Keratinocyte (primary cell): ENCODE measurements around the gene BFSP2. TPM values are rescaled to one million over a fixed set of nuclear protein-coding genes. Genes with fewer than 3 reads are reported as not detected.

Experiments used
- DNase-seq: peaks from one replicate; pipeline ENCODE4 v3.0.0-alpha.2; 2011; ENCODE audit warnings: low read depth, missing footprints, low spot score
- FAIRE-seq: peaks from 2 replicates; lab custom pipeline; 2011; peaks lifted over from hg19 to GRCh38; lab: Jason Lieb, UNC
- H2AFZ ChIP-seq: 2 replicates; pipeline ENCODE4 v1.6.0; 2012; ENCODE audit warnings: low read length, control low read depth, inconsistent platforms; ENCODE audit not compliant: control insufficient read depth
- H3K27ac ChIP-seq: 2 replicates; pipeline ENCODE4 v1.5.1; 2011; ENCODE audit warnings: low read length; ENCODE audit not compliant: control insufficient read depth, insufficient read depth
- H3K27me3 ChIP-seq: 3 replicates; pipeline ENCODE4 v1.6.0; 2011; ENCODE audit warnings: low read length; ENCODE audit not compliant: control insufficient read depth, insufficient read depth; ENCODE audit errors: extremely low read depth
- H3K36me3 ChIP-seq, 2 experiments: 2 replicates in 1 of 2; 3 replicates in 1 of 2; pipeline ENCODE4 v1.5.1; 2011; ENCODE audit warnings: low read length in 2 of 2, mild to moderate bottlenecking in 1 of 2; ENCODE audit not compliant: control insufficient read depth in 2 of 2, insufficient read depth in 2 of 2; ENCODE audit errors: extremely low read depth in 1 of 2
- H3K4me1 ChIP-seq: 3 replicates; pipeline ENCODE4 v1.5.1; 2011; ENCODE audit warnings: low read length; ENCODE audit not compliant: control insufficient read depth, insufficient read depth; ENCODE audit errors: extremely low read depth
- H3K4me2 ChIP-seq: 3 replicates; pipeline ENCODE4 v1.6.0; 2011; ENCODE audit warnings: low read depth, low read length; ENCODE audit not compliant: control insufficient read depth, insufficient read depth; ENCODE audit errors: extremely low read depth
- H3K4me3 ChIP-seq, 3 experiments: fragments of 200-600 bp in 1 of 3; sonication (generic) in 1 of 3; 2 replicates in 2 of 3; 3 replicates in 1 of 3; pipeline ENCODE4 v1.5.1; 2011 to 2016; ENCODE audit warnings: low read length in 3 of 3, mild to moderate bottlenecking in 3 of 3, control low read depth in 2 of 3, inconsistent platforms in 1 of 3, low read depth in 1 of 3, mixed read lengths in 1 of 3, mixed run types in 1 of 3, moderate library complexity in 1 of 3; ENCODE audit not compliant: control insufficient read depth in 2 of 3, insufficient read depth in 2 of 3; ENCODE audit errors: extremely low read depth in 1 of 3
- H3K79me2 ChIP-seq: 2 replicates; pipeline ENCODE4 v1.6.0; 2012; ENCODE audit warnings: low read length; ENCODE audit not compliant: control insufficient read depth, insufficient read depth
- H3K9ac ChIP-seq: 3 replicates; pipeline ENCODE4 v1.6.0; 2011; ENCODE audit warnings: low read length; ENCODE audit not compliant: control insufficient read depth, insufficient read depth; ENCODE audit errors: extremely low read depth
- H3K9me1 ChIP-seq: 3 replicates; pipeline ENCODE4 v1.6.0; 2011; ENCODE audit warnings: low read length; ENCODE audit not compliant: control insufficient read depth, insufficient read depth; ENCODE audit errors: extremely low read depth
- H3K9me3 ChIP-seq: 2 replicates; pipeline ENCODE4 v1.5.1; 2012; ENCODE audit warnings: low read depth, low read length; ENCODE audit not compliant: control insufficient read depth
- H4K20me1 ChIP-seq: 3 replicates; pipeline ENCODE4 v1.6.0; 2011; ENCODE audit warnings: low read length; ENCODE audit not compliant: control insufficient read depth, insufficient read depth; ENCODE audit errors: extremely low read depth
- EZH2 ChIP-seq: IDR thresholded peaks from one replicate; pipeline ENCODE4 v1.6.1; 2012; ENCODE audit warnings: inconsistent platforms, mild to moderate bottlenecking, low read length, moderate library complexity
- dilution Hi-C: fragments of 300-500 bp; cut with MboI; formaldehyde crosslinking; loops from one replicate; pipeline ENCODE4 v1.7.0; 2020; ENCODE audit warnings: low sequenced_read_pairs; ENCODE audit not compliant: extremely low pct_ligation_motif_present
- polyA plus RNA-seq, 5 experiments: library from polyadenylated mRNA; depleted of rRNA in 3 of 5; stranded (reverse) in 3 of 5; stranded (forward) in 1 of 5; unstranded in 1 of 5; fragments of >200 nt; gene quantifications; 1 replicate in 1 of 5; 2 replicates in 3 of 5; 3 replicates in 1 of 5; pipeline versions ENCODE4 v1.2.1 to v1.2.3, GENCODE V29; 2011 to 2012; ENCODE audit warnings: missing spikeins in 2 of 5, low read depth in 1 of 5, low replicate concordance in 1 of 5
- TF ChIP-seq, protein P1 (sequence below), 3 experiments: IDR thresholded peaks in 1 of 3; conservative IDR thresholded peaks in 1 of 3; optimal IDR thresholded peaks in 1 of 3; 2 replicates in 2 of 3; 3 replicates in 1 of 3; pipeline versions ENCODE3 to v1.5.1; 2011; ENCODE audit warnings: low read length in 3 of 3, mild to moderate bottlenecking in 3 of 3, moderate library complexity in 2 of 3, control low read depth in 1 of 3, inconsistent platforms in 1 of 3; ENCODE audit not compliant: insufficient read depth in 2 of 3; ENCODE audit errors: extremely low read depth in 1 of 3

BFSP2 gene
- polyA plus RNA-seq, 1 donor (not counting 4 experiments of a cell fraction or from before 2014, with no cell fraction given): not detected

DNA sequence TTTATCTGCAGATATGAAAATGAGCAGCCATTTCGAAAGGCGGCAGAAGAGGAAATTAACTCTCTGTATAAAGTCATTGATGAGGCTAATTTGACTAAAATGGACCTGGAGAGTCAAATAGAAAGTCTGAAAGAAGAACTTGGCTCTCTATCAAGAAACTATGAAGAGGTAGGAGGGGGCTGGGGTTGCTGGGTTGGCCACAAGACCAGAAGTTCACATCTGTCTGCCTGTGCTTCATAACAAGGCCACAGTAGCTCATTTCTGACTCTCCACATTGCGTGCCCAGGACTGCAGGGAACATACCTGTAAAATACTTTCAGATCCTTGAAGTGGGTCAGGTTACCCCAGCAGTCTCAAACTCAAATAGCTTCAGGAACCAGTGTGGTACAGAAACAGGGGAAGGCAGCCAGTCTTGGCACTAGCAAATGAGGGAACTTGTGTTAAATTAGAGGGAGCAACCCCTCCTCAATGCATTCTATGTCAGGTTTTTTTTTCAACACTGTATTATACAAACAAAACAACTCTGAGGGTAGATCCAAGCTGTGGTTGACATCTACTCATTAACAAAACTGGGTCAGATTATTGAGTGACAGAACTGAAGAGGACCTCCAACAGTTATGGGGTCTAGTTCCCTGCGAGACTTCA lies 48.7 kb downstream of the BFSP2 start:
- no peaks in the 10 kb centered on the region for H3K9me1 ChIP-seq

DNA sequence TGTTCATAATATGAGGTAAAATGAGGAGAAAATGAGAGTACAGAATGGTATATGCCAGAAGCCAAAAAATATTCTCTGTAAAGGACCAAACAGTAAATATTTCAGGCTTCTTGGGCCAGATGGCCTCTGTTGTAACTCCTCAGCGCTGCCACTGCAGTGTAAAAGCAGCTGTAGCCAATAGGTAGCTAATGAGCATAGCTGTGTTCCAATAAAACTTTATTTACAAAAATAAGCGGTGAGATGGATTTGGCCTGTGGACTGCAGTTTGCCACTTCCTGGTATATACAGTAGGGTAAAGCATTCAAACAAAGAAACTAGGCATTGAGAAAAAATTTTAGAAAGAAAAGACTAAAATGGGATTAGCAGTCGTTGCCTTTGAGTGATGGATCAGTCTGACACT lies 51.5 kb downstream of the BFSP2 start:
- no peaks in the 10 kb centered on the region for H3K4me1 ChIP-seq
- no peaks in the 10 kb centered on the region for H3K27me3 ChIP-seq
- no peak for TF ChIP-seq EZH2
- TF ChIP-seq, protein P1, sequence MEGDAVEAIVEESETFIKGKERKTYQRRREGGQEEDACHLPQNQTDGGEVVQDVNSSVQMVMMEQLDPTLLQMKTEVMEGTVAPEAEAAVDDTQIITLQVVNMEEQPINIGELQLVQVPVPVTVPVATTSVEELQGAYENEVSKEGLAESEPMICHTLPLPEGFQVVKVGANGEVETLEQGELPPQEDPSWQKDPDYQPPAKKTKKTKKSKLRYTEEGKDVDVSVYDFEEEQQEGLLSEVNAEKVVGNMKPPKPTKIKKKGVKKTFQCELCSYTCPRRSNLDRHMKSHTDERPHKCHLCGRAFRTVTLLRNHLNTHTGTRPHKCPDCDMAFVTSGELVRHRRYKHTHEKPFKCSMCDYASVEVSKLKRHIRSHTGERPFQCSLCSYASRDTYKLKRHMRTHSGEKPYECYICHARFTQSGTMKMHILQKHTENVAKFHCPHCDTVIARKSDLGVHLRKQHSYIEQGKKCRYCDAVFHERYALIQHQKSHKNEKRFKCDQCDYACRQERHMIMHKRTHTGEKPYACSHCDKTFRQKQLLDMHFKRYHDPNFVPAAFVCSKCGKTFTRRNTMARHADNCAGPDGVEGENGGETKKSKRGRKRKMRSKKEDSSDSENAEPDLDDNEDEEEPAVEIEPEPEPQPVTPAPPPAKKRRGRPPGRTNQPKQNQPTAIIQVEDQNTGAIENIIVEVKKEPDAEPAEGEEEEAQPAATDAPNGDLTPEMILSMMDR (optimal IDR thresholded peaks at IDR 0.05 in 1 of 3, IDR thresholded peaks at IDR 0.05 in 1 of 3, conservative IDR thresholded peaks at IDR 0.05 in 1 of 3; ENCODE audit: extremely low read depth in 1 of 3, insufficient read depth in 2 of 3, low read length in 3 of 3): no peak
- H3K4me2 ChIP-seq: no peak overlapping the region
- DNase-seq (no peak), FAIRE-seq (no peak)
- no peaks in the 10 kb centered on the region for H3K9me1 ChIP-seq
- H3K9me3 ChIP-seq: no peaks in the 10 kb centered on the region
- H4K20me1 ChIP-seq: no peaks in the 10 kb centered on the region
- no peak overlapping the region for H3K4me3 ChIP-seq
- H3K9ac ChIP-seq: no peak overlapping the region
- dilution Hi-C loops: no loop called here
- no peak overlapping the region for H2AFZ ChIP-seq
- no peak overlapping the region for H3K27ac ChIP-seq
- no peaks in the 10 kb centered on the region for H3K79me2 ChIP-seq
- no peaks in the 10 kb centered on the region for H3K36me3 ChIP-seq

More for the DNA sequence above, 48.7 kb downstream of the BFSP2 start:
- H3K27me3 ChIP-seq: no peaks in the 10 kb centered on the region
- H3K36me3 ChIP-seq: no peaks in the 10 kb centered on the region
- H4K20me1 ChIP-seq: no peaks in the 10 kb centered on the region
- DNase-seq (no peak), FAIRE-seq (no peak)
- dilution Hi-C loops: no loop called here
- TF ChIP-seq, protein P1 (optimal IDR thresholded peaks at IDR 0.05 in 1 of 3, IDR thresholded peaks at IDR 0.05 in 1 of 3, conservative IDR thresholded peaks at IDR 0.05 in 1 of 3; ENCODE audit: extremely low read depth in 1 of 3, insufficient read depth in 2 of 3, low read length in 3 of 3): no peak
- no peak for TF ChIP-seq EZH2
- no peaks in the 10 kb centered on the region for H3K9me3 ChIP-seq
- no peak overlapping the region for H3K4me3 ChIP-seq
- no peaks in the 10 kb centered on the region for H3K79me2 ChIP-seq
- H3K27ac ChIP-seq: no peak overlapping the region
- peaks cover 10% of the 10 kb centered on the region for H3K4me1 ChIP-seq
- H3K9ac ChIP-seq: no peak overlapping the region
- H2AFZ ChIP-seq: peak overlapping the region; percentile 54
- no peak overlapping the region for H3K4me2 ChIP-seq
